OCI-LY3 (cell line): ENCODE data around the gene ISG20L2.

Experiments
- CTCF ChIP-seq: fragments of 200-600, 300-600 bp; sonication (generic); IDR thresholded peaks from 2 replicates; pipeline ENCODE4 v1.5.1; 2014; ENCODE audit warnings: antibody characterized with exemption, low read length, low read depth
- EZH2phosphoT487 ChIP-seq: fragments of 200-600 bp; shearing (Covaris generic); IDR thresholded peaks from 2 replicates; pipeline ENCODE4 v1.6.1; 2018; ENCODE audit warnings: antibody characterized with exemption, mixed run types, low read depth

DNA sequence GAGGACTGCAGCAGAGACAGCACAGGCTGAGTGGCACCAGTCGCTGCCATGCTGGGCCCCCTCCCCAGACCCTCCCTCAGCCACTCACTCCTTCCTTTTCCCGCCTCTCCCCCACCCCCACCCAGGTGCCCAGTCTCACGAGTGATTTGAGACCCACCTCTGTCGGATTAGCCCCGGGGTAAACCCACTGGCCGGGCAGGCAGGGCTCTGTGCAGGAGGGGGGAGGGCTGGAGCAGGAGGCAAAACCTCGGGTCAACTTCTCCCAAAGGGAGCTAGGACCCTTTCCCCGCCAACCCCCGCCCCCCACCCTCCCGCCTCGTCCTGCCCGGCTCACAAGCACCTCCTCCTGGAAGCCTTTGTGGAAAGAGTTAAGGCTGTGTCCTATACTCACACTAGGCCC, 15.8 kb upstream of the ISG20L2 start:
- TF ChIP-seq CTCF, result no peak
- no peak for TF ChIP-seq EZH2phosphoT487
